ENCODE measurements around the gene CMTM5. TPM values are rescaled to one million over a fixed set of nuclear protein-coding genes. Genes with fewer than 3 reads are reported as not detected.
A peak's percentile ranks its signal among the peaks of the same experiment; 100 is the strongest.

The CMTM5 gene
- total RNA-seq, 1 donor from 2014 or later = 4.3 TPM

- H3K27me3 ChIP-seq = peaks cover 6% of the 10 kb centered on the region
- no peaks in the 10 kb centered on the region for H3K79me2 ChIP-seq (ENCODE audit: low read depth)
- no peaks in the 10 kb centered on the region for H3K36me3 ChIP-seq
- Mint-ChIP-seq H3K27ac (peak within 1 kb of the TSS; percentile 98), H3K36me3 (no peaks in the 10 kb centered on the region), H3K4me3 (peak within 1 kb of the TSS; percentile 54), H3K4me1 (peaks cover 11% of the 10 kb centered on the region), H3K27me3 (ENCODE audit: insufficient read depth, low read depth) (peaks cover 4% of the 10 kb centered on the region), H3K9me3 (no peaks in the 10 kb centered on the region)
- no peak within 1 kb of the TSS for H3K9ac ChIP-seq
- H3K4me1 ChIP-seq = no peaks in the 10 kb centered on the region
- DNase-seq (ENCODE audit: low spot score) = no peak
- H3K4me2 ChIP-seq = no peak within 1 kb of the TSS
- H3F3A ChIP-seq (ENCODE audit: low read depth) = no peaks in the 10 kb centered on the region
- no peak within 1 kb of the TSS for H3K4me3 ChIP-seq
- H4K20me1 ChIP-seq (ENCODE audit: low read depth) = no peaks in the 10 kb centered on the region
- no peak within 1 kb of the TSS for H3K27ac ChIP-seq
- H3K9me3 ChIP-seq (ENCODE audit: low read depth) = no peaks in the 10 kb centered on the region
- no peak for TF ChIP-seq EZH2 (IDR thresholded peaks at IDR 0.05)
- no peak for TF ChIP-seq EZH2phosphoT487 (IDR thresholded peaks at IDR 0.05)
- TF ChIP-seq CTCF (IDR thresholded peaks at IDR 0.05) = no peak
- no peak within 1 kb of the TSS for H2AFZ ChIP-seq (replicated peaks)
Observed at GRCh38 chr14:23407516-23408306, 30.9 kb downstream of the CMTM5 start, which contains the start of gene MYH6. Gene MYH6, minus strand, starts transcription at chr14:23408273. Its CDS starts 1,050 bp downstream, at chr14:23407223.

- Histone ChIP-seq H3K27ac (no peak overlapping the region), H3K4me1 (no peaks in the 10 kb centered on the region), H4K20me1 (ENCODE audit: low read depth) (no peaks in the 10 kb centered on the region), H3K4me2 (no peak overlapping the region), H3K9ac (no peak overlapping the region), H3K36me3 (no peaks in the 10 kb centered on the region), H3K9me3 (ENCODE audit: low read depth) (no peaks in the 10 kb centered on the region), H3F3A (ENCODE audit: low read depth) (no peaks in the 10 kb centered on the region), H3K27me3 (peaks cover 6% of the 10 kb centered on the region), H2AFZ (replicated peaks) (no peak overlapping the region), H3K4me3 (no peak overlapping the region), H3K79me2 (ENCODE audit: low read depth) (no peaks in the 10 kb centered on the region)
- H3K27ac Mint-ChIP-seq = no peak overlapping the region
- H3K9me3 Mint-ChIP-seq = no peaks in the 10 kb centered on the region
- peaks cover 11% of the 10 kb centered on the region for H3K4me1 Mint-ChIP-seq
- TF ChIP-seq CTCF (IDR thresholded peaks at IDR 0.05) (no peak), EZH2 (IDR thresholded peaks at IDR 0.05) (no peak), EZH2phosphoT487 (IDR thresholded peaks at IDR 0.05) (no peak)
- DNase-seq (ENCODE audit: low spot score) = no peak
- peaks cover 4% of the 10 kb centered on the region for H3K27me3 Mint-ChIP-seq (ENCODE audit: insufficient read depth, low read depth)
- H3K36me3 Mint-ChIP-seq = no peaks in the 10 kb centered on the region
- no peak overlapping the region for H3K4me3 Mint-ChIP-seq
Observed at GRCh38 chr14:23408307-23408630, 31.4 kb downstream of the CMTM5 start.

- TF ChIP-seq EZH2phosphoT487 (IDR thresholded peaks at IDR 0.05) (no peak), CTCF (IDR thresholded peaks at IDR 0.05) (no peak), EZH2 (IDR thresholded peaks at IDR 0.05) (no peak)
- H3K4me2 ChIP-seq = no peak overlapping the region
- no peak overlapping the region for H3K4me3 ChIP-seq
- H3K4me1 ChIP-seq = no peaks in the 10 kb centered on the region
- Mint-ChIP-seq H3K27me3 (ENCODE audit: insufficient read depth, low read depth) (peaks cover 4% of the 10 kb centered on the region), H3K36me3 (no peaks in the 10 kb centered on the region), H3K4me1 (peaks cover 11% of the 10 kb centered on the region), H3K27ac (no peak overlapping the region), H3K9me3 (no peaks in the 10 kb centered on the region), H3K4me3 (no peak overlapping the region)
- no peak for DNase-seq (ENCODE audit: low spot score)
- no peaks in the 10 kb centered on the region for H3K36me3 ChIP-seq
- no peaks in the 10 kb centered on the region for H3K9me3 ChIP-seq (ENCODE audit: low read depth)
- H3F3A ChIP-seq (ENCODE audit: low read depth) = no peaks in the 10 kb centered on the region
- H3K9ac ChIP-seq = no peak overlapping the region
- no peaks in the 10 kb centered on the region for H3K79me2 ChIP-seq (ENCODE audit: low read depth)
- no peak overlapping the region for H2AFZ ChIP-seq (replicated peaks)
- H3K27me3 ChIP-seq = no peaks in the 10 kb centered on the region
- H4K20me1 ChIP-seq (ENCODE audit: low read depth) = no peaks in the 10 kb centered on the region
- no peak overlapping the region for H3K27ac ChIP-seq
Observed at GRCh38 chr14:23409475-23409874, 32.6 kb downstream of the CMTM5 start.
